NCI-H2171 (cell line): ENCODE data around the gene ADPGK.
A peak's percentile ranks its signal among the peaks of the same experiment; 100 is the strongest.
"Not testable (repeated sequence)": the region's sequence is repeated elsewhere in the genome, so short reads cannot be mapped to it uniquely, and the experiment has no call there.

Source experiments
- DNase-seq: peaks from one replicate; lab custom pipeline; 2025; lab: John Stamatoyannopoulos, UW

Gene ADPGK

DNA sequence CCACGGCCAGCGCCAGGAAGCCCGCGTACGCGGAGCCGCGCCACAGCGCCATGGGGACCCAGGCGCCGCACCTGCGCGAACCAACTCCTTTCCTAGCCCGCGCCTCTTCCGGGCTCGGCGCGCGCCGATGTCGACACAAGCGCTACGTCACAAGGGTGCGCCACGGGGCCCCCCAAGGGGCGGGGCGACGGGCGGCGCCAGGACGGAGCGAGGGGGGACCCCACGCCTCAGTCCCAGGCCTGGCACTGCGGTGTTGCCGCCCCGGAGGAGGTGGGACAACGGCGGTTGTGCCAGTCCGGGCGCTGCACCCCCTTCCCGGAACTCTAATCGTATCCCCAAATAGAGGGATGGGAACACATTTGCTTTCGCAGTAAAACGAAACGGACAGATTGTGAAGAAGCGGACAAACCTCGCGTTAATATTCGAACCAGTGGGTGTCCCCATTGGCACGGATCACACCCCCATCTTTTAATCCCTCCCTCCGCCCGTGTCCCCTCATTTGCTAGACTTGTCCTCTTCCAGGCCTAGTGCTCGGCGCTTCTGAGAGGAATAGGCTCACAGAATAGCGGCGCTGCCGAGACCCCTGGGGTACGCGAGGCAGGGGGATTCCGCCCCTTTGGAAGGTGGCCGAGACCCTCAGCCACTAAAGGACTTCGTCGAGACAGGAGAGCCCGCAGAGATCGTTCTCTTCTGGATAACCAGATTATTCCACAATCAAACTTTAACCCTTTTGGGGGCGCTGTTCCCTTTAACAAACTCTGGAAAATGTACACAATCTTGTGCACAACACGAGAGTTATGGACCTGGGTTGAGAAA is at the start of gene ADPGK:
TSS of gene ADPGK (minus strand) at position 119 of the 816 bp plus-strand sequence. CDS start at position 52, 67 bp downstream.
- DNase-seq, result peak; percentile 94

DNA sequence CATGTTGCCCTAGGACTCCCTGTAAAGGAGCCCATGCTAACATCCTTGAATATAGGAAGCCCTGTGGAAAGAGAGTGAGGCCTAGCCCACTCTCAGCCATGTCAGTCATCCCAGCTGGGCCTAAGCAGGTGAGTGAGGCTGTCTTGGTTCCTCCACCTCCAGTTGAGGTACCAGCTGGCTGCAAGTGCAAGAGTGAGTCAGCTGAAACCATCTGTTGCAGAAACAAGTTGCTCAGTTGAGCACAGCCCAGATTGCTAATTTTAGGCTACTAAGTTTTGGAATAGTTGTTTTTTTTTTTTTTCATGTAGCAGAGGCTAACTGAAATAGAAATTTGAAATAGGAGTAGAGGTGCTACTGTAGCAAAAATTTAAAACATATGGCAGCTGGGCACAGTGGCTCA is 43.7 kb upstream of the ADPGK start:
- peak; percentile 82 for DNase-seq

GRCh38 chr15:72826611-72827010 is 43.1 kb upstream of the ADPGK start:
- no peak for DNase-seq

DNA sequence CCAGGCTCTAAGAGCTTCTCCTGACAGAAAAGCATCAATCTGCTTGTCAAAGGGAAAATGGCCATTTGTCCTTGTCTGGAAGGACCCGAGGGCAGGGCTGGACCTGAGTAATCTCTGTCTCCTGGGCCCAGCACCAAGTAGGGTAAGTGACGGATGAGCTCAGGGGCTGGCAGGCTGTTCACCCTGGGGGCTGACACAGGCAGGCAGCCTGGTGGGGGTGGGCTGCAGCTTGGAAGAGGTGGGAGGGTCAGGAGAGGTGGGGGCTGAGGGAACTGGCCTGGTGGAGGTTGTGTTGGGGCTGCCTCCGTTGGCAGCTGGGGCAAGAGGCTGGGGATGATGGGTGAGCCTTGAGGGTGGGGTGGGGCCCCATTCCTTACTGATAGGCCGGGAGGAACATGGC is 42.3 kb upstream of the ADPGK start:
- no peak for DNase-seq

GRCh38 chr15:72824781-72825180 is 41.2 kb upstream of the ADPGK start:
- DNase-seq, result no peak

DNA sequence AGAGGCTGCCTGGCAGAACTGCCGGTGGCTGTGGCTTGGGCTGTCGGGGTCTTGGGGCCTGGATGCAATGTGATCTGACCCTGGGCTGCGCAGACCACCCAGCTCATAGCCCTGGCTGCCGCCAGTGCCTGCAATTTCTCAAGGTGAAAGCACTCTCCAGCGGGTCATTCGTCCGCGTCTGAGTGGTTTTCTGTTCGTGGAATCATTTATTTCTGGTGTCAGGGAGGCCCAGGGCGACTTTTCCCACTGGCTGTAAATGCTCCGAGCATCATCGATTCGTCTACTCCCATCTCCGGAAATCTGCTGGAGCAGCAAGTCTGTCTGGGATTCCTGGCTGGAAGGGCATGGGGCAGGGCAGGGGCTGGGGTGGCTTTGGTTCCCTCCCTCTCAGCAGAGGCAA is 40.6 kb upstream of the ADPGK start:
- no peak for DNase-seq

GRCh38 chr15:72820278-72820677 is 36.7 kb upstream of the ADPGK start:
- DNase-seq, result no peak

GRCh38 chr15:72818632-72819031 is 35.1 kb upstream of the ADPGK start:
- DNase-seq, result no peak

DNA sequence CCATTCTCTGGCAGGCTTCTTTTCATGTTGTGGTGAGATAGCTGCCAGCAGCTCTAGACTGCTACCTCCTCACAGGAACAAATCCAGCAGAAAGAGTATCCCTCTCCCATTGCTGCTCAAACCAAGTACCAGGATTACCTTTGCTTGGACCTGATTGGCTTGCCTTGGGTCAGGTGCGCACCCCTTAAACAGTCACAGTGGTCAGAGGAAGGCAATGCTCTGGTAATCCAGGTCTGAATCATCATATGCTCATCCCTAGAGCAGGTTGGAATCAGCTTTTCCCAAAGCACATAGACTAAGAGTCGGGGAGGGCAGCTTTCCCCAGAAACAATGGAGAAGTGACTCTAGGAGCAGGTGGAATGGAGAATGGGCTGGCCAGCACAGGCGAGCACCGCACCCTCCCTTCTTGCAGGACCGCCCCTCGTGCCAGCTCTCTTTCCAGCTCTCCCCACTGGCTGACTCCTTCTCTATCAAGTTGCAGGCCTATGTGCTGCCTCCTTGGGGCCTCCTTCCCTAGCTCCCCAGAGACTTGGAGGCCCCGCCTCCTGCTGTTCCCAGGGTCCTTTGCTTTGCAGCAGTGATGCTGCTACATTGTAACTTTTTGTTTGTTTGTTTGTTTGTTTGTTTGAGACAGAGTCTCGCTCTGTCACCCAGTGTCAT is 29.9 kb upstream of the ADPGK start:
- DNase-seq, result no peak

- DNase-seq, result no peak
These were observed 25.8 kb upstream of the ADPGK start for GRCh38 chr15:72809329-72809728.

DNA sequence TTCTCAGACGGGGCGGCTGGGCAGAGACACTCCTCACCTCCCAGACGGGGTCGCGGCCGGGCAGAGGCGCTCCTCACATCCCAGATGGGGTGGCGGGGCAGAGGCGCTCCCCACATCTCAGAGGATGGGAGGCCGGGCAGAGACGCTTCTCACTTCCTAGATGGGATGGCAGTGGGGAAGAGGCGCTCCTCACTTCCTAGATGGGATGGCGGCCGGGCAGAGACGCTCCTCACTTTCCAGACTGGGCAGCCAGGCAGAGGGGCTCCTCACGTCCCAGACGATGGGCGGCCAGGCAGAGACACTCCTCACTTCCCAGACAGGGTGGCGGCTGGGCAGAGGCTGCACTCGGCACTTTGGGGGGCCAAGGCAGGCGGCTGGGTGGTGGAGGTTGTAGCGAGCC is 23.8 kb upstream of the ADPGK start:
- not testable (repeated sequence) for DNase-seq

DNA sequence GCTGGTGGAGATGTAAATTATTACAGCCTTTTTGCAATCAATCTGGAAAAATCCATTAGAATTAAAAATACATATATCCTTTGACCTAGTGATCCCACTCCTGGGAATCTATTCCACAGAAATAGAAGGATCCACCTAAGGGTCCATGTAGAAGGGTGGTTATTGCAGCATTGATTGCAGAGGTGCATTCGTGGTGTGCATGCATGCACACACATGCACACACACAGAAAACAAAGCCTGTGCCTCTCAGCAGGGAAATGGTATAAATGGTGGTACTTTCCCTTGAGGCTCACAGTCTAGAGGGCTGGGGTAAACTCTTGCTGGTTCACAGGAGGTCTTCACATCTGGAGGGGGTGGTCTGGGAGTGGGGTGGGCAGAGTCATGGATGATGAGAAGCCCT is 19.4 kb upstream of the ADPGK start:
- DNase-seq, result no peak

DNA sequence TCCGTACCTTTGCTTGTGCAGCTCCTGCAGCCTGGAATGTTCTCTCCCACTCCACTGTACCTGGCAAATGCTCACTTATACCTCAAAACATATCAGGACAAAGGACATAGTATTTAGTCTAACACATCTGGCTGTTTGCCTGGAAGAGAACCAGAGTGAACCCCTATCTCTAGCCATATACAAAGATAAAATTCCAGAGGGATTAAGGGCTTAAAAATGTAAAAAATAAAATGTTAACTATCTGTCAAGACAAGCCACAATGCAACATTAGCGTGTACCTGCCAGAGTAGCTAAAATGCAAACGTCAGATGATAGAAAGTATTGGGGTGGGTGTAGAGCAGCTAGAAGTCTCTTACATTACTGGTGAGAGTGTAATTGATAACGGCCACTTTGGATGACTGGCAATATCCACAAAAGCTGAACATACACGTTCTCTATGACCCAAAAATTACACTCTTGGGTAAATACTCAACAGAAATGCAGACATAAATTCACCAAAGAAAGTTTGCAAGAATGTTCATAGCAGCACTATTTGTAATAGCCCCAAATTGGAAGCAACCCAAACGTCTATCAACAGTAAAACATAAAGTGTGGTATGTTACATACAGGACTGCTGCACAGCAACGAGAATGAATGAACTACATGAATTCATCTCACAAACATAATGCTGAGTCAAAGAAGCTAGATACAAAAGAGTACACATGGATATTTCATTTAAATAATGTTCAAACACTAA is 18.2 kb upstream of the ADPGK start:
- no peak for DNase-seq

DNA sequence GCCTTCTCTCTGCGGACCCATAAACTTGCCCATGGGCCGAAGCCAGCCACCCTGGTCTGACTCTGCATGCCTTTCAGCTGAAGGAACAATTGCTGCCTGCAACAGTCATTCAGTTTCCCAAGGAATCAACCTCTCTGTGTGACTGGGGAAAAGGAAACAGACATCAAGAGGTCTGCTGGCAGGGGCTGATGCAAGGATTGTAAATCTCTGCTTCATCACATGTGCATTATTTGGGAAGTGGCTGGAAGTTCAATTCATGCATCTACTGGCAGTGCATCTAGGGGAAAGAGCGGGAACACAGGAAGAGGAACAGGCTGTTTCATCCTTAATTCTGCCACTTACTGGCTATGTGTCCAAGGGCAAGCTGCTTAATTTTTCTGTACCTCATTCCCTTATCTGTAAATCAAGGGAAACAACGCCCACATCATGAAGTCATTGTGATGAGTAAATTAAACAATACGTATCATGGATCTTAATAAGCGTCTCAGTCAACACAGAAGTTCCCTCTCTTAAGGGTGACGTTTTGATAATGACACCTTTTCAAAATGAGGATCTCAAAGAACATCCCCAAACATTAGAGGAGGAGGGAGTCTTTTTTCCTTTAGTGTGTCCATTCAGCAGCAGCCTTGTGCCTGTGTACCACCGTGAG is 17.4 kb upstream of the ADPGK start:
- no peak for DNase-seq

DNA sequence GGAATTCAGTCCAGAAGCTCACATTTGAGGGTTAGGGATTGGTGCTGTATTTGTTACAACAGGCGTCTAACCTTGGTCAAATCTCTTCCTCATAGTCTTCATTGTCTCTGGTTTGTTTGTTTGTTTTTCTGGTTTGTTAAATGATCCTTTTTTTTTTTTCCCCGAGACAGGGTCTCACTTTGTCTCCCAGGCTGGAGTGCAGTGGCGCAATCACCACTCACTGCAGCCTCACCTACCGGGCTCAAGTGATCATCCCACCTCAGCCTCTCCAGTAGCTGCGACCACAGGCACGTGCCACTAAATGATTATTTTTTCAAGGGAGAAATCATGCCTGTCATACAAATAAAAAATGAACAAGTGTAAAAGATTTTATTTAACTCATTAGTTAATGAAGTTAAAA is 14.3 kb upstream of the ADPGK start:
- DNase-seq, result no peak

GRCh38 chr15:72797338-72797689 is 13.8 kb upstream of the ADPGK start:
- no peak for DNase-seq

DNA sequence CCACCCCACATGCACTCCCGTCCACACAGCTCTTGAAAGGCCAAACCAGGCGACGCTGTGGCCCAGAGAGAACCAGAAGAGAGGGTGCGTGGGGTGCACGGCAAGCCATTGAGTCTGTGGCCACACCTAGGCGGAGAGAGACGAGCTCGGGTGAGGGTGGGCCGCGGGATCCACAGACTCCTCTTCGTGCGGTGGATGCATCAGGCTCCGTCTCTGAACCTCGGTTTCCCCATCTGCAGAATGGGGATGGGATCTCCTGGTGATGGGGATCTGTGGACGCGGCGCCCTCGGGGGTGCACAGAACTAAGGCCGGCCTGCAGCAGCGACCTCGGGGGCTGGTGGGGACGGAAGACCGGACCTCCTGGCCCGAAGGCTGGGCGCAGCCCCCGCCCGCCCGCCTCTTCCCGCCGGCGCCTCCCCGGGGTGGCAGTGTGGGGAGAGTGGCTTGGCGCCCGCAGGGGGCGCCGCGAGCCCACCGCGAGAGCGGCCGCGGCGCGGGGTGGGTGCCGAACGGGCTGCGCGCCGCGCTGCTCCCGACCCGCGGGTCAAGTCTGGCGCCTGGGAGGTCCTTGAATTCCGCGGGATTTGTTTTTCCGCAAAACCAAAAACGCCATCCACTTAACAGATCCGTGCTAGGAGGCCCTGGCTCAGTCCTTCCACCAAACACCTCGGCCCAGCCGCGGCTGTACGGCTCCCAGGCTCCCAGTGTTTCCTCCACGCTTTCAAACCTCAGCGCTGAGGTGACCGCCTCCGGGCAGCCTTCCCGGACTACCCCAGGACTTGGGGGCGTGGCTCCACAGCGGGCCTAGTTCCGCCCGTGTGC is 13.2 kb upstream of the ADPGK start:
- peak; percentile 54 for DNase-seq

GRCh38 chr15:72796210-72796514 is 12.6 kb upstream of the ADPGK start:
- DNase-seq, result no peak

DNA sequence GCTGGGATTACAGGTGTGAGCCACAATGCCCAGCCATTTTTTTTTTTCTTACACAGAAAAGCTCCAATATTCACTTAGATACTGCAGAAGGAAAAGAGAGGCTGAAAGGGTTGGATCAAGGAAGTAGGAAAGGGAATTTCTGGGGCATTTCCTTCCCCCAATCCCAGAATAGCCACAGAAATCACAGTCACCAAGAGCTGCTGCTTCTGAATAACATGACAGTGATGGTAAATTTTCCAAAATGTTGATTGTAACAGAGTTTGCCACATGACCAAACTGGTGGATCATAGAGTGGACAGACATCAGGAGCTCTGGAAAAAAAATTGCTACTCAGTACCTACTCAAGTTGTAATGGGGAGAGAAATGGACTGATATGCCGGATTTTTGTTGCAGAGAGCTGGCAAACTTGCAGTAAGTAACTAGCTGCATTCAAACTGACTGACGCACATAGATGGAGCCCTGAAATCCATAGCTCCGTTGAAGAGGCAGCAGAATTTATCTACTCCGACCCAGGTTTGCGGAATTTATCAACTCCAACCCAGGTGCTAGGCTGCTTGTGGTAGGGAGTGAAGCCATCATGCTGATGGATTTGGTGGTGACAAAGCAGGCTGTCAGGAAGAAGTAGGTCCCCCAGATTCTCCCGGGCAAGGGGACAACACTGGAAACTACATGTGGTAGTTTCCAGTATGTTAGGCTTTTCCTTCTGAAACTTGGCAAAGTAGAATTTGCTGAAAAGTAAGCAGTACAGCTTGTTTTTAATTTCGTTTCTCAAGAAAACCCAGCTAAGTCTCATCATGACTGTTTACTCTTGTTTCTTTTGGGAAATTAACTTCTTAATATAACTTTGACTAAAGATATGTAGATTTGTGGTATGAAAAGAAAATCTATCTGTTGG is 10.5 kb upstream of the ADPGK start:
- DNase-seq, result no peak

GRCh38 chr15:72792431-72792830 is 8.9 kb upstream of the ADPGK start:
- DNase-seq, result no peak
